Fibroblast of pulmonary artery (primary cell): ENCODE results near the gene AKR1C4.
A peak's percentile ranks its signal among the peaks of the same experiment; 100 is the strongest.
"Not testable (repeated sequence)": the region's sequence is repeated elsewhere in the genome, so short reads cannot be mapped to it uniquely, and the experiment has no call there.

Experiments
- DNase-seq: peaks from one replicate; pipeline ENCODE4 v3.0.0-alpha.2; 2010; ENCODE audit warnings: low read depth
- H3K4me3 ChIP-seq: replicated peaks from 2 replicates; pipeline ENCODE4 v1.5.1; 2011; ENCODE audit warnings: low read depth, mild to moderate bottlenecking, control low read depth, low read length, moderate library complexity
- TF ChIP-seq, protein P1 (sequence below): IDR thresholded peaks from 2 replicates; pipeline ENCODE4 v1.5.1; 2011; ENCODE audit warnings: mild to moderate bottlenecking, control low read depth, low read length, inconsistent platforms; ENCODE audit errors: missing control alignments

The AKR1C4 gene

DNA sequence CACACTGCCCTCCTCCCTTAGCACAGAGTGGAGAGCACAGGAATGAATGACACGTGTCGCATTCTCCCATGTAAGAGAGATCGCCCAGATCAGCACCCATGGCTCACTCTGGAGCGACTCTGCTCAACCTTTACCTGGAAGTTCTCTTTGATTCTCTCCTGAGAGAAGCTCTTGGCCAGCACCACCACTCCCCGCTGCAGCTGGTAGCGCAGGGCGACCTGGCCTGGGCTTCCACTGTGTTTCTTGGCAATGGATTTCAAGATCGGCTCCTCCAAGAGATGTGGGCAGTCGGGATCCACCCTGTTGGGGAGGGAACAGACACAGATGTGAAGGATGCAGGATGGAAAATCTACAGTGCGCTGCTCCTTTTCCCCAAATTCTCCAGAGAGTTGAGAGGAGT, 39.1 kb upstream of the AKR1C4 start:
- DNase-seq, result no peak
- H3K4me3 ChIP-seq, result no peak overlapping the region
- TF ChIP-seq, protein P1, sequence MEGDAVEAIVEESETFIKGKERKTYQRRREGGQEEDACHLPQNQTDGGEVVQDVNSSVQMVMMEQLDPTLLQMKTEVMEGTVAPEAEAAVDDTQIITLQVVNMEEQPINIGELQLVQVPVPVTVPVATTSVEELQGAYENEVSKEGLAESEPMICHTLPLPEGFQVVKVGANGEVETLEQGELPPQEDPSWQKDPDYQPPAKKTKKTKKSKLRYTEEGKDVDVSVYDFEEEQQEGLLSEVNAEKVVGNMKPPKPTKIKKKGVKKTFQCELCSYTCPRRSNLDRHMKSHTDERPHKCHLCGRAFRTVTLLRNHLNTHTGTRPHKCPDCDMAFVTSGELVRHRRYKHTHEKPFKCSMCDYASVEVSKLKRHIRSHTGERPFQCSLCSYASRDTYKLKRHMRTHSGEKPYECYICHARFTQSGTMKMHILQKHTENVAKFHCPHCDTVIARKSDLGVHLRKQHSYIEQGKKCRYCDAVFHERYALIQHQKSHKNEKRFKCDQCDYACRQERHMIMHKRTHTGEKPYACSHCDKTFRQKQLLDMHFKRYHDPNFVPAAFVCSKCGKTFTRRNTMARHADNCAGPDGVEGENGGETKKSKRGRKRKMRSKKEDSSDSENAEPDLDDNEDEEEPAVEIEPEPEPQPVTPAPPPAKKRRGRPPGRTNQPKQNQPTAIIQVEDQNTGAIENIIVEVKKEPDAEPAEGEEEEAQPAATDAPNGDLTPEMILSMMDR, result no peak

DNA sequence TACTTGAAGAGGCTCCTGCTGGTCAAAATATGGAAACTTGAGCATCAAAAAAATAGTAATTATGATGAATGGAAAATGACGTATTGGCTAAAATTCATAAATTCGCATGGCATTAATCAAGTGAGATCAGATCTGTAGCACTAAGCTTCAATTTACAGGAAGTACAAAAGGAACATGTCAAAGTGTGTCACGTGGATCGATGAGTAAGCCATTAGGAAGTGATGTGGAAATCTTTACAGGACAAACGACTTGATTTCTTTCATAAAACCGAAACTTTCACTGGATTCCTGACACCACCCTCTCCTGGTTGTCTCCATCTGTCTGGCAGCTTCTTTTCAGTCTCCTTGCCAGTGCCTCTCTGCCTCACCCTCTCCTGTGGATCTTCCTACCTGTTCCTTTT, 37.5 kb upstream of the AKR1C4 start:
- no peak overlapping the region for H3K4me3 ChIP-seq
- TF ChIP-seq, protein P1, result no peak
- DNase-seq, result peak; percentile 48

DNA sequence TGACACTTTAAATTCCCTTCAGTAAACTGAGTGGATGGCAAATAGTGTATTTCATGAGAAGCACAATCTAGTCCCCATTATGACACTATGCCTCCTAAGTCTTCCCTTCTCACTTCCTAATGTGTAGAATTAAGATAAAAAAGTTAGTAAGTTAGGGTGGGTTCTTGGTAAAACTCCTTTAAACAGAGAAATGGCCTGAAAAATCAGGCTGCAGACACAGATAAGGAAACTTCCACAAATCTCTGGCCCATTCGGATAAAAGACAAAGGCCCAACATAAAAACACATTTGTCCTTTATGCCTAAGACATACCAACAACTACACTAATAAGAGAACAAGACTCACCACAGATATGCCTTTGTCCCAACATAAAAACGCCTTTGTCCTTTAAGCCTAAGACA, 33.1 kb upstream of the AKR1C4 start:
- no peak for DNase-seq
- TF ChIP-seq, protein P1, result no peak
- no peak overlapping the region for H3K4me3 ChIP-seq

DNA sequence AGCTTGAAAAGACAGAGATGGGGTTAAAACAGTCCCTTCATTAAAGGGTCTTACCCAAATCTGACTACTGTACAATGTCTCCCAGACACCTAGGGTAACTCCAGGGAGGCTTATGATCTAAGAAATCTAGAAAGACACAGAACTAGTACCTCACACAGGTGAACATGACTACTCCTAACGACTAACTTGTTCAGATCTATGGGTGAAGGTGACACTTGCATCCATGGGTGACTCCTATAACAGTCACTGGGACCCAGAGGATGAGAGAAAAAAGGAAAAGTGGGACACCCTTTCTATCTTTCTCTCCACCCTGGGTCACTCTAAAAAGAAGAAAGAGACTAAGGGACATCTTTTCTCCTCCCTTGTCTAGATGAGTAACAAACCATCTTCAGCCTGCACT, 30.9 kb upstream of the AKR1C4 start:
- DNase-seq, result peak; percentile 14
- TF ChIP-seq, protein P1, result no peak
- H3K4me3 ChIP-seq, result no peak overlapping the region

DNA sequence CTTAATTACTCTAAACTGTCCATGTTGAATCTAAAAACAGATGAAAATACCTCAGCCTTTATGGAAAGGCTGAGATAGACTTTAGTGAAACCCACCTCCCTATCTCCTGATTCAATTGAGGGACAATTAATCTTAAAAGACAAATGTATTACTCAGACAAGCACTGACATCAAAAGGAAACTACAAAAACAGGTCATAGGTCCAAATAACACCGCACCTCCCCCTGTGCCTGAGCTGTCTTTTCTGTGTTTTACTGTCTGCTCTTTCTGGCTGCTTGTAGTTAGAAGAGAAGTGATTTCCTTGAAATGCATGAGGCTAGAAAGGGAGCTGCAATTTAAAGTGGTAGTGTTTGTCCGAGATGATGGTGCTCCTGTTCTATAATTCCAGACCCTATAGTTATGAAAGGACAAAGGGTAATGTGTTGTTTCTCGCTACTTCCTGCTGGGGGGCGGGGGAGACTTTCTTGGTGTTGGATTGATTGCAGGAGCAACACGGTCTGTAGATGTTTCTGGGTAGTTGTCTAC, 27.7 kb upstream of the AKR1C4 start:
- no peak for DNase-seq
- no peak overlapping the region for H3K4me3 ChIP-seq
- TF ChIP-seq, protein P1, result no peak

DNA sequence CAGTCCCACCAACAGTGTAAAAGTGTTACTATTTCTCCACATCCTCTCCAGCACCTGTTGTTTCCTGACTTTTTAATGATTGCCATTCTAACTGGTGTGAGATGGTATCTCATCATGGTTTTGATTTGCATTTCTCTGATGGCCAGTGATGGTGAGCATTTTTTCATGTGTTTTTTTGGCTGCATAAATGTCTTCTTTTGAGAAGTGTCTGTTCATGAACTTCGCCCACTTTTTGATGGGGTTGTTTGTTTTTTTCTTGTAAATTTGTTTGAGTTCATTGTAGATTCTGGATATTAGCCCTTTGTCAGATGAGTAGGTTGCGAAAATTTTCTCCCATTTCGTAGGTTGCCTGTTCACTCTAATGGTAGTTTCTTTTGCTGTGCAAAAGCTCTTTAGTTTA, 21.1 kb upstream of the AKR1C4 start:
- not testable (repeated sequence) for H3K4me3 ChIP-seq, DNase-seq

DNA sequence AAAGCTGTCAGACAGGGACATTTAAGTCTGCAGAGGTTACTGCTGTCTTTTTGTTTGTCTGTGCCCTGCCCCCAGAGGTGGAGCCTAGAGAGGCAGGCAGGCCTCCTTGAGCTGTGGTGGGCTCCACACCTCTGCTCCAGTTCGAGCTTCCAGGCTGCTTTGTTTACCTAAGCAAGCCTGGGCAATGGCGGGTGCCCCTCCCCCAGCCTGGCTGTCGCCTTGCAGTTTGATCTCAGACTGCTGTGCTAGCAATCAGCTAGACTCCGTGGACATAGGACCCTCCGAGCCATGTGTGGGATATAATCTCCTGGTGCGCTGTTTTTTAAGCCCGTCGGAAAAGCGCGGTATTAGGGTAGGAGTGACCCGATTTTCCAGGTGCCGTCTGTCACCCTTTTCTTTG, 16.1 kb upstream of the AKR1C4 start:
- not testable (repeated sequence) for DNase-seq, H3K4me3 ChIP-seq

DNA sequence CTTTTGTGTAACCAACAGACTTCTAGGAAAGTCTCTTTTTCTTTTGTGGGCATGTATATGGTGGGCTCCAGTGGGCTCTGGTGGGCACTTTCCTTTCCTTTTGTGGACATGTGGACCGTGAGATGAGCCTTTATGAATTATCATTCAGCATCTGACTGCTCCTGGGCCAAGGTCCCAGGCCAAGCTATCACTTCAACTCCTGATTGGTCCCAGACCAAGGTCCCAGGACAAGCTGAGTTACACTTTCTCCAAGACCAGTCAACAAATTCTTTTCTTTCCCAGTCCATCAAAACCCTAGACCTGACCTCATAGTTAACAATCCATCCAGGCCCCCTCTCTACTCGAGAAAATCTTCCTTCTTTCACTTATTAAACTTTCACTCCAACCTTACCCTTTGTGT, 12.7 kb upstream of the AKR1C4 start:
- DNase-seq, result no peak
- H3K4me3 ChIP-seq, result no peak overlapping the region
- TF ChIP-seq, protein P1, result no peak
